Ishikawa (cell line): ENCODE measurements around the gene COPRS.
A peak's percentile ranks its signal among the peaks of the same experiment; 100 is the strongest.

ENCODE experiments used
- RAD21 ChIP-seq: IDR thresholded peaks from 2 replicates; pipeline ENCODE4 v1.6.1; 2012; ENCODE audit warnings: low read depth
- YY1 ChIP-seq: IDR thresholded peaks from 2 replicates; pipeline ENCODE4 v1.6.1; 2012; ENCODE audit warnings: low read depth

COPRS gene

DNA sequence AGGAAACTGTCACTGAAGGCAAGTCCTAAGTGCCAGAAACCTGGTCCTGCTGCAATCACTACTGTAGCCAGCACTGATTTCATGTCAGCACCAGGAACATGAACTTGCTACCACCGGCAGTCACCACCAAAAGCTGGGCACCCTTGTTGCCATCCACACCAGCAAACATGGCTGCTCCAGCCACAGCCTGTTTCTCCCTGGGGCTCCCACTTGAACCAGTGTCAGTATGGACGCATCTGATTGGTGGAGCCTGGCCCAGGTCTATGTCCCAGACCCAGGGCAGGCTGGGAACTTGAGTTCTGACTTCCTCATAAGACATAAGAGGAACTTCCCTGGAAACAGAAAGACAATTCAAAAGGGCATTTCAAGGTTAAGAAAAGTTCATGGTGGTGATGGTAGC lies 56.5 kb downstream of the COPRS start:
- peak; percentile 53; the same call in 1 of the 2 replicates for TF ChIP-seq YY1
- TF ChIP-seq RAD21, result no peak
